ENCODE measurements around the gene ATP11C. TPM values are rescaled to one million over a fixed set of nuclear protein-coding genes. Genes with fewer than 3 reads are reported as not detected.

Gene ATP11C
- total RNA-seq, 1 experiment from 2014 or later: 19.4 TPM

GRCh38 chrX:139766545-139766983 lies 166.3 kb downstream of the ATP11C start:
- no peaks in the 10 kb centered on the region for H3K9me3 ChIP-seq (ENCODE audit: control insufficient read depth in 1 of 2, insufficient read depth in 1 of 2, low read depth in 1 of 2, low read length in 2 of 2)
- H2AFZ ChIP-seq (ENCODE audit: low read depth, low read length, poor library complexity, severe bottlenecking): no peak overlapping the region
- CTCF ChIA-PET: no interaction called here
- H3K79me2 ChIP-seq (ENCODE audit: insufficient read depth, low read length): no peaks in the 10 kb centered on the region
- ATAC-seq (no peak), DNase-seq (ENCODE audit: low read depth, low spot score) (no peak)
- H4K20me1 ChIP-seq (ENCODE audit: insufficient read depth): no peaks in the 10 kb centered on the region
- H3K9me2 ChIP-seq (ENCODE audit: insufficient read depth): no peaks in the 10 kb centered on the region
- no peak overlapping the region for H3K27ac ChIP-seq (ENCODE audit: low read depth, low read length)
- no peak overlapping the region for H3K4me2 ChIP-seq (ENCODE audit: low read length)
- POLR2A ChIA-PET: no interaction called here
- H3K36me3 ChIP-seq (ENCODE audit: control insufficient read depth in 1 of 2, insufficient read depth in 2 of 2, low read length in 2 of 2): no peaks in the 10 kb centered on the region
- intact Hi-C loops (cut with micrococcal nuclease): no loop called here
- no peaks in the 10 kb centered on the region for H3K27me3 ChIP-seq (ENCODE audit: insufficient read depth, low read length)
- H3K4me1 ChIP-seq (ENCODE audit: control insufficient read depth in 1 of 2, insufficient read depth in 2 of 2, low read length in 2 of 2): no peaks in the 10 kb centered on the region
- H3K9ac ChIP-seq (ENCODE audit: low read length): no peak overlapping the region
- RAD21 ChIA-PET (ENCODE audit: low non-redundant PET in 1 of 2, low total read pairs in 2 of 2, uncharacterized antibody in 2 of 2, unreplicated experiment in 2 of 2): no interaction called here
- no peak overlapping the region for H3K4me3 ChIP-seq (replicated peaks in 1 of 2; ENCODE audit: low read depth in 1 of 2, low read length in 2 of 2)
- TF ChIP-seq, protein P1, sequence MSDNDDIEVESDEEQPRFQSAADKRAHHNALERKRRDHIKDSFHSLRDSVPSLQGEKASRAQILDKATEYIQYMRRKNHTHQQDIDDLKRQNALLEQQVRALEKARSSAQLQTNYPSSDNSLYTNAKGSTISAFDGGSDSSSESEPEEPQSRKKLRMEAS (IDR thresholded peaks at IDR 0.05): no peak
- no peak for TF ChIP-seq POLR2A (IDR thresholded peaks at IDR 0.05; ENCODE audit: borderline replicate concordance, extremely low read depth, insufficient read depth, insufficient read length)
- TF ChIP-seq JUND (IDR thresholded peaks at IDR 0.05): no peak
- no peak for TF ChIP-seq EGR1 (IDR thresholded peaks at IDR 0.05; ENCODE audit: low read depth)
- no peak for TF ChIP-seq CBX3 (IDR thresholded peaks at IDR 0.05; ENCODE audit: low read depth)
- no peak for TF ChIP-seq ELF1 (IDR thresholded peaks at IDR 0.05; ENCODE audit: borderline replicate concordance, low read depth)
- no peak for TF ChIP-seq SP1 (IDR thresholded peaks at IDR 0.05; ENCODE audit: low read depth)
- BruUV-seq (replicated peaks): no TSS peak

DNA sequence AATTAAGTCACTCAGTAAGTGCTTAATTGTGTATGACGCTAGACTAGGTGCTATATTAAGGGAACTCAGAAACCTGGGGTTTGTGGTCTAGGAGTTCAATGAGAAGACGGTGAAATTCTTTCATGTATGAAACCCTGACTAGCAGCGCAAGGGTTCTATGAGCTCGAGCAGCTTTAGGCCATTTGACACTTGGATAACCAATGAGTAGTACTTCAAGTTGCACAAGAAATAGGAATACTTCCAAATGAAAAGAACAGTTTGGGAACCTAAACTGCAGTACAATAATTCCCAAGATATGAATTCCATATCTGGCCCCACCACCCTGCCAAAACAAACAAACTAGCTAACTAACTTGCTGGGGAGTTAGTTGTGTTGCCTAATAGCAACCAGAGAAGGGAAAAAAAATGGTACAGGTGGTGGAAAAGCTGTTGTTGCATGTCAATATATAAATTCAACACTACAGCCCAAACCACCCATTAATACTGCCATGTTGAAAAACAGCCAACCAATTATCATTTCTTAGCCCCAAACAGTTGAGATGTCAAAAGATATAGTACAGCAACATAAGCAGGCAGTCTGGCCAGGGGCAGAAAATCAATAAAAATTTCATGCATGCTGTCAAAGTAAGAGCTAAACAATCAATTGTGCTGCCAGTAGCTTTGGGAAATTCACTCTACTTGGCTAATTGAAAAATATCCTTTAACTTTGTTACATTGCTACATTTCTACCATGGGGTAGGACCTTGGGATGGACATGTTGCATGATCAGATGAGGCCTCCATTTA lies 170.3 kb downstream of the ATP11C start:
- CTCF ChIA-PET: no interaction called here
- H3K27ac ChIP-seq (ENCODE audit: low read depth, low read length): no peak overlapping the region
- TF ChIP-seq, protein P1 (IDR thresholded peaks at IDR 0.05): no peak
- no peak for TF ChIP-seq YY1 (IDR thresholded peaks at IDR 0.05; ENCODE audit: extremely low read depth, insufficient replicate concordance, low read depth, low read length)
- TF ChIP-seq CEBPB (IDR thresholded peaks at IDR 0.05; ENCODE audit: low read depth): no peak
- TF ChIP-seq ZNF274 (IDR thresholded peaks at IDR 0.05; ENCODE audit: low read depth, low read length): no peak
- TF ChIP-seq EZH2 (IDR thresholded peaks at IDR 0.05): no peak
- TF ChIP-seq SIN3A (IDR thresholded peaks at IDR 0.05; ENCODE audit: low read depth): no peak
- no peak for TF ChIP-seq EGR1 (IDR thresholded peaks at IDR 0.05; ENCODE audit: low read depth)
- no peak for TF ChIP-seq ELF1 (IDR thresholded peaks at IDR 0.05; ENCODE audit: borderline replicate concordance, low read depth)
- TF ChIP-seq ATF3 (IDR thresholded peaks at IDR 0.05): no peak
- no peak for TF ChIP-seq SRF (IDR thresholded peaks at IDR 0.05; ENCODE audit: low read depth)
- no peak for TF ChIP-seq EZH2phosphoT487 (IDR thresholded peaks at IDR 0.05; ENCODE audit: borderline replicate concordance)
- TF ChIP-seq RAD21 (IDR thresholded peaks at IDR 0.05; ENCODE audit: low read depth): no peak
- TF ChIP-seq POLR2AphosphoS5 (IDR thresholded peaks at IDR 0.05; ENCODE audit: low read depth, low read length): no peak
- no peak for TF ChIP-seq CTCF (IDR thresholded peaks at IDR 0.05 in 2 of 3, conservative IDR thresholded peaks at IDR 0.05 in 1 of 3; ENCODE audit: borderline replicate concordance in 1 of 3, insufficient read depth in 1 of 3, low read depth in 2 of 3, low read length in 2 of 3)
- no peak for TF ChIP-seq SP1 (IDR thresholded peaks at IDR 0.05; ENCODE audit: low read depth)
- TF ChIP-seq FOSL1 (IDR thresholded peaks at IDR 0.05; ENCODE audit: low read depth): no peak

More for the DNA sequence above, 170.3 kb downstream of the ATP11C start:
- H3K9me3 ChIP-seq (ENCODE audit: control insufficient read depth in 1 of 2, insufficient read depth in 1 of 2, low read depth in 1 of 2, low read length in 2 of 2): no peaks in the 10 kb centered on the region
- BruUV-seq (replicated peaks): no TSS peak
- ChIA-PET POLR2A (no interaction called here), RAD21 (ENCODE audit: low non-redundant PET in 1 of 2, low total read pairs in 2 of 2, uncharacterized antibody in 2 of 2, unreplicated experiment in 2 of 2) (no interaction called here)
- H3K27me3 ChIP-seq (ENCODE audit: insufficient read depth, low read length): no peaks in the 10 kb centered on the region
- no peak for DNase-seq (ENCODE audit: low read depth, low spot score)
- no peak for ATAC-seq
- no peaks in the 10 kb centered on the region for H3K4me1 ChIP-seq (ENCODE audit: control insufficient read depth in 1 of 2, insufficient read depth in 2 of 2, low read length in 2 of 2)
- no peaks in the 10 kb centered on the region for H3K36me3 ChIP-seq (ENCODE audit: control insufficient read depth in 1 of 2, insufficient read depth in 2 of 2, low read length in 2 of 2)
- no peak overlapping the region for H3K9ac ChIP-seq (ENCODE audit: low read length)
- no peaks in the 10 kb centered on the region for H3K9me2 ChIP-seq (ENCODE audit: insufficient read depth)
- H4K20me1 ChIP-seq (ENCODE audit: insufficient read depth): no peaks in the 10 kb centered on the region
- no peak overlapping the region for H3K4me3 ChIP-seq (replicated peaks in 1 of 2; ENCODE audit: low read depth in 1 of 2, low read length in 2 of 2)
- no peak overlapping the region for H2AFZ ChIP-seq (ENCODE audit: low read depth, low read length, poor library complexity, severe bottlenecking)
- H3K79me2 ChIP-seq (ENCODE audit: insufficient read depth, low read length): no peaks in the 10 kb centered on the region
- no peak overlapping the region for H3K4me2 ChIP-seq (ENCODE audit: low read length)
- intact Hi-C loops (cut with micrococcal nuclease): no loop called here

Measured in HCT116 (cell line).